Esophagus squamous epithelium (tissue), 4 donors: ENCODE results near the gene CTSA.

Source experiments
- POLR2A ChIP-seq, 4 donors: fragments of 450-650 bp; IDR thresholded peaks; one replicate each; pipeline ENCODE4 v1.6.1; 2017; ENCODE audit warnings: antibody characterized with exemption in 4 of 4, mild to moderate bottlenecking in 4 of 4, moderate library complexity in 3 of 4
- TF ChIP-seq, protein P1 (sequence below), 6 experiments: fragments of 450-650 bp in 4 of 6; fragments of 200-600 bp in 2 of 6; sonication (generic) in 2 of 6; IDR thresholded peaks; one replicate each; pipeline ENCODE4 v1.5.1; 2016 to 2019; ENCODE audit warnings: antibody characterized with exemption in 6 of 6, mild to moderate bottlenecking in 4 of 6, moderate library complexity in 4 of 6

DNA sequence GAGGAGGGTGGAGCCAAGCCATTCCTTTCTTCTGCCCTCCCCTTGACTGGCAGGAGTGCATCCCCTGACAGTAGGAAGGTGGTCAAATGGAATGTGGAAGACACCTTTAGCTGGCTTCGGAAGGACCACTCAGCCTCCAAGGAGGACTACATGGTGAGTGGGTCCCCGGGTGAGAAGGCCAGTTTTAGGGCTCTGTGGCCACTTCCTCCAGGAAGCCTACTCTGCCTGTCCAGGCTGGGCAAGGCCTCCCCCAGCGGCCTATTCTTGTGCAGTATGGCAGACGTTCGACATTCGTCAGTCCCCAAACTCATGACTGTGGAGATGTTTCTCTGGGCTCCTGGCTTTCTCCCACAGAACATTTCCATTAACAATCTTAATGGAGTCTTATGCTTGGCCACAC, 52.5 kb downstream of the CTSA start:
- TF ChIP-seq, protein P1, sequence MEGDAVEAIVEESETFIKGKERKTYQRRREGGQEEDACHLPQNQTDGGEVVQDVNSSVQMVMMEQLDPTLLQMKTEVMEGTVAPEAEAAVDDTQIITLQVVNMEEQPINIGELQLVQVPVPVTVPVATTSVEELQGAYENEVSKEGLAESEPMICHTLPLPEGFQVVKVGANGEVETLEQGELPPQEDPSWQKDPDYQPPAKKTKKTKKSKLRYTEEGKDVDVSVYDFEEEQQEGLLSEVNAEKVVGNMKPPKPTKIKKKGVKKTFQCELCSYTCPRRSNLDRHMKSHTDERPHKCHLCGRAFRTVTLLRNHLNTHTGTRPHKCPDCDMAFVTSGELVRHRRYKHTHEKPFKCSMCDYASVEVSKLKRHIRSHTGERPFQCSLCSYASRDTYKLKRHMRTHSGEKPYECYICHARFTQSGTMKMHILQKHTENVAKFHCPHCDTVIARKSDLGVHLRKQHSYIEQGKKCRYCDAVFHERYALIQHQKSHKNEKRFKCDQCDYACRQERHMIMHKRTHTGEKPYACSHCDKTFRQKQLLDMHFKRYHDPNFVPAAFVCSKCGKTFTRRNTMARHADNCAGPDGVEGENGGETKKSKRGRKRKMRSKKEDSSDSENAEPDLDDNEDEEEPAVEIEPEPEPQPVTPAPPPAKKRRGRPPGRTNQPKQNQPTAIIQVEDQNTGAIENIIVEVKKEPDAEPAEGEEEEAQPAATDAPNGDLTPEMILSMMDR (IDR thresholded peaks at IDR 0.05) = no peak
- TF ChIP-seq POLR2A (IDR thresholded peaks at IDR 0.05) = no peak
